GM23248 (cell line): ENCODE results near the gene WDR17.

Experiments
- EZH2 ChIP-seq: fragments of 200-600 bp; sonication (generic); IDR thresholded peaks from 2 replicates; pipeline ENCODE4 v1.6.1; 2018; ENCODE audit warnings: antibody characterized with exemption, mild to moderate bottlenecking; ENCODE audit not compliant: insufficient read depth, poor library complexity, severe bottlenecking
- EZH2phosphoT487 ChIP-seq: fragments of 200-600 bp; sonication (generic); IDR thresholded peaks from 2 replicates; pipeline ENCODE4 v1.6.1; 2018; ENCODE audit warnings: antibody characterized with exemption, moderate library complexity, mild to moderate bottlenecking, low read depth; ENCODE audit not compliant: insufficient read depth

- TF ChIP-seq EZH2phosphoT487 (no peak), EZH2 (no peak)
Measured at GRCh38 chr4:176123710-176124407, 58.2 kb downstream of the WDR17 start.
